HCT116 (cell line): ENCODE measurements around the gene NTRK3.

Experiments used
- CBX3 ChIP-seq: IDR thresholded peaks from 2 replicates; pipeline ENCODE4 v1.6.1; 2012; ENCODE audit warnings: low read depth
- CTCF ChIP-seq, 3 experiments: fragments of 200-600 bp in 1 of 3; sonication (generic) in 1 of 3; IDR thresholded peaks in 2 of 3; conservative IDR thresholded peaks in 1 of 3; 2 replicates each; pipeline ENCODE4 v1.5.1; 2012 to 2017; ENCODE audit warnings: low read depth in 2 of 3, low read length in 2 of 3, antibody characterized with exemption in 1 of 3, borderline replicate concordance in 1 of 3, control low read depth in 1 of 3, mild to moderate bottlenecking in 1 of 3, mixed read lengths in 1 of 3, mixed run types in 1 of 3, moderate library complexity in 1 of 3; ENCODE audit not compliant: insufficient read depth in 1 of 3
- EZH2 ChIP-seq: fragments of 200-600 bp; sonication (generic); IDR thresholded peaks from 2 replicates; pipeline ENCODE4 v1.6.1; 2017; ENCODE audit warnings: antibody characterized with exemption, mixed run types
- EZH2phosphoT487 ChIP-seq: fragments of 200-600 bp; IDR thresholded peaks from 2 replicates; pipeline ENCODE4 v1.6.1; 2018; ENCODE audit warnings: antibody characterized with exemption, borderline replicate concordance
- FOSL1 ChIP-seq: IDR thresholded peaks from 2 replicates; pipeline ENCODE4 v1.6.1; 2012; ENCODE audit warnings: low read depth
- MAX ChIP-seq: IDR thresholded peaks from 2 replicates; pipeline ENCODE4 v1.6.1; 2012
- POLR2A ChIP-seq: IDR thresholded peaks from 2 replicates; pipeline ENCODE4 v1.7.0; 2011; ENCODE audit warnings: borderline replicate concordance; ENCODE audit not compliant: insufficient read depth, insufficient read length; ENCODE audit errors: extremely low read depth
- POLR2AphosphoS5 ChIP-seq: IDR thresholded peaks from 2 replicates; pipeline ENCODE4 v1.6.1; 2011; ENCODE audit warnings: mild to moderate bottlenecking, low read depth, low read length, moderate library complexity
- REST ChIP-seq: IDR thresholded peaks from 2 replicates; pipeline ENCODE4 v1.6.1; 2012; ENCODE audit warnings: low read depth
- SP1 ChIP-seq: IDR thresholded peaks from 2 replicates; pipeline ENCODE4 v1.6.1; 2012; ENCODE audit warnings: low read depth
- SRF ChIP-seq: IDR thresholded peaks from 2 replicates; pipeline ENCODE4 v1.6.1; 2012; ENCODE audit warnings: low read depth
- TCF7L2 ChIP-seq: IDR thresholded peaks from 2 replicates; pipeline ENCODE4 v1.7.0; 2011; ENCODE audit warnings: borderline replicate concordance, inconsistent platforms; ENCODE audit not compliant: insufficient read depth, insufficient read length; ENCODE audit errors: extremely low read depth
- ZNF274 ChIP-seq: fragments of 200-500 bp; sonication (Bioruptor generic); IDR thresholded peaks from 2 replicates; pipeline ENCODE4 v1.6.1; 2014; ENCODE audit warnings: mild to moderate bottlenecking, low read depth, low read length, inconsistent platforms

- TF ChIP-seq SP1 (no peak), CTCF (IDR thresholded peaks at IDR 0.05 in 2 of 3, conservative IDR thresholded peaks at IDR 0.05 in 1 of 3; ENCODE audit: borderline replicate concordance in 1 of 3, insufficient read depth in 1 of 3, low read depth in 2 of 3, low read length in 2 of 3) (no peak), POLR2A (no peak), ZNF274 (no peak), EZH2 (no peak), POLR2AphosphoS5 (no peak), EZH2phosphoT487 (no peak), REST (no peak), FOSL1 (no peak), TCF7L2 (no peak), SRF (no peak), CBX3 (no peak), MAX (no peak)
Measured at GRCh38 chr15:88246081-88246480, 10.5 kb downstream of the NTRK3 start.
